ENCODE measurements around the gene CASP3. TPM values are rescaled to one million over a fixed set of nuclear protein-coding genes. Genes with fewer than 3 reads are reported as not detected.

CASP3 gene
- total and polyA plus RNA-seq, 9 of the 15 experiments (the other 6 are each of a cell fraction or from before 2014, with no cell fraction given): 17.6 to 40.1 (median 31.8) TPM

DNA sequence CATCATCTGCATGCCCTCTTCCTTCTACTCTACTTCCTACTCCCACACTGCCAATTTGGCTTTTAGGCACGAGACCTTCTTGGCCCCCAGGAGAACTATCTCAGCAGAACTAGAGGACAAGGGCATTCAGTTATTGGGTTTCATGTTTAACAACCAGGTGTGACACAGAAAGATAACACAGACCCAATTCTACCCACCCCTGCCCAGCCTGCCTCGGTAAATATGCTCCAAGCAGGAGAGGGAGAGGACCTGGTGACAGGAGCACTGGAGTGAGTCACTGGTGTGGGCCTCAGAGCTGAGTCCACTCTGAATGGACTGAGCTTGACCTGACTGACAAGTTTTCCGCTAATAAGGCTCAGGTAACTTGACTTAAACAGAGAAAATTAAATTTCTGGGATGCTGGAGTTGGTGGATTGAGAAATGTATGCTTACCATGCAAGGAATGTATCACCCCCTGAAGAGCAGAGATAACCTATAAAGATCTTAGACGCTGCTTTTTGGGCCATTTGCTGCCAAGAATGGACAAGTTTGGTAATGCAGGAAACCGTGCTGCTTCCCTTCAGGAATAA is 52.5 kb downstream of the CASP3 start (continued):
- TF ChIP-seq, protein P1, sequence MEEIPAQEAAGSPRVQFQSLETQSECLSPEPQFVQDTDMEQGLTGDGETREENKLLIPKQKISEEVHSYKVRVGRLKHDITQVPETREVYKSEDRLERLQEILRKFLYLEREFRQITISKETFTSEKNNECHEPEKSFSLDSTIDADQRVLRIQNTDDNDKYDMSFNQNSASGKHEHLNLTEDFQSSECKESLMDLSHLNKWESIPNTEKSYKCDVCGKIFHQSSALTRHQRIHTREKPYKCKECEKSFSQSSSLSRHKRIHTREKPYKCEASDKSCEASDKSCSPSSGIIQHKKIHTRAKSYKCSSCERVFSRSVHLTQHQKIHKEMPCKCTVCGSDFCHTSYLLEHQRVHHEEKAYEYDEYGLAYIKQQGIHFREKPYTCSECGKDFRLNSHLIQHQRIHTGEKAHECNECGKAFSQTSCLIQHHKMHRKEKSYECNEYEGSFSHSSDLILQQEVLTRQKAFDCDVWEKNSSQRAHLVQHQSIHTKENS (CRISPR knock-in tag; IDR thresholded peaks at IDR 0.05): no peak
- TF ChIP-seq EP400 (IDR thresholded peaks at IDR 0.05): no peak
- TF ChIP-seq NBN (IDR thresholded peaks at IDR 0.05; ENCODE audit: low read depth): no peak
- no peak for TF ChIP-seq NFRKB (IDR thresholded peaks at IDR 0.05; ENCODE audit: low read depth)
- no peak for TF ChIP-seq E2F3 (CRISPR knock-in tag; IDR thresholded peaks at IDR 0.05)
- TF ChIP-seq NFATC3 (IDR thresholded peaks at IDR 0.05): no peak
- TF ChIP-seq, protein P2, sequence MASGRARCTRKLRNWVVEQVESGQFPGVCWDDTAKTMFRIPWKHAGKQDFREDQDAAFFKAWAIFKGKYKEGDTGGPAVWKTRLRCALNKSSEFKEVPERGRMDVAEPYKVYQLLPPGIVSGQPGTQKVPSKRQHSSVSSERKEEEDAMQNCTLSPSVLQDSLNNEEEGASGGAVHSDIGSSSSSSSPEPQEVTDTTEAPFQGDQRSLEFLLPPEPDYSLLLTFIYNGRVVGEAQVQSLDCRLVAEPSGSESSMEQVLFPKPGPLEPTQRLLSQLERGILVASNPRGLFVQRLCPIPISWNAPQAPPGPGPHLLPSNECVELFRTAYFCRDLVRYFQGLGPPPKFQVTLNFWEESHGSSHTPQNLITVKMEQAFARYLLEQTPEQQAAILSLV (tag; IDR thresholded peaks at IDR 0.05): no peak
- TF ChIP-seq BHLHE40 (IDR thresholded peaks at IDR 0.05; ENCODE audit: low read length): peak; percentile 77
- no peak for TF ChIP-seq HIVEP1 (CRISPR knock-in tag; IDR thresholded peaks at IDR 0.05)
- TF ChIP-seq KAT2B (IDR thresholded peaks at IDR 0.05; ENCODE audit: low read depth, low read length): no peak
- TF ChIP-seq NCOR1 (IDR thresholded peaks at IDR 0.05): peak; percentile 34; the same call in 1 of the 2 replicates
- no peak for TF ChIP-seq CBX3 (IDR thresholded peaks at IDR 0.05; ENCODE audit: borderline replicate concordance in 1 of 2, low read length in 2 of 2)
- TF ChIP-seq NCOA2 (IDR thresholded peaks at IDR 0.05; ENCODE audit: partially characterized antibody in 2 of 2): no peak
- TF ChIP-seq, protein P3, sequence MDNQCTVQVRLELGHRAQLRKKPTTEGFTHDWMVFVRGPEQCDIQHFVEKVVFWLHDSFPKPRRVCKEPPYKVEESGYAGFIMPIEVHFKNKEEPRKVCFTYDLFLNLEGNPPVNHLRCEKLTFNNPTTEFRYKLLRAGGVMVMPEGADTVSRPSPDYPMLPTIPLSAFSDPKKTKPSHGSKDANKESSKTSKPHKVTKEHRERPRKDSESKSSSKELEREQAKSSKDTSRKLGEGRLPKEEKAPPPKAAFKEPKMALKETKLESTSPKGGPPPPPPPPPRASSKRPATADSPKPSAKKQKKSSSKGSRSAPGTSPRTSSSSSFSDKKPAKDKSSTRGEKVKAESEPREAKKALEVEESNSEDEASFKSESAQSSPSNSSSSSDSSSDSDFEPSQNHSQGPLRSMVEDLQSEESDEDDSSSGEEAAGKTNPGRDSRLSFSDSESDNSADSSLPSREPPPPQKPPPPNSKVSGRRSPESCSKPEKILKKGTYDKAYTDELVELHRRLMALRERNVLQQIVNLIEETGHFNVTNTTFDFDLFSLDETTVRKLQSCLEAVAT (IDR thresholded peaks at IDR 0.05): no peak
- no peak for TF ChIP-seq SIRT6 (IDR thresholded peaks at IDR 0.05; ENCODE audit: low read depth, low read length)
- TF ChIP-seq, protein P4, sequence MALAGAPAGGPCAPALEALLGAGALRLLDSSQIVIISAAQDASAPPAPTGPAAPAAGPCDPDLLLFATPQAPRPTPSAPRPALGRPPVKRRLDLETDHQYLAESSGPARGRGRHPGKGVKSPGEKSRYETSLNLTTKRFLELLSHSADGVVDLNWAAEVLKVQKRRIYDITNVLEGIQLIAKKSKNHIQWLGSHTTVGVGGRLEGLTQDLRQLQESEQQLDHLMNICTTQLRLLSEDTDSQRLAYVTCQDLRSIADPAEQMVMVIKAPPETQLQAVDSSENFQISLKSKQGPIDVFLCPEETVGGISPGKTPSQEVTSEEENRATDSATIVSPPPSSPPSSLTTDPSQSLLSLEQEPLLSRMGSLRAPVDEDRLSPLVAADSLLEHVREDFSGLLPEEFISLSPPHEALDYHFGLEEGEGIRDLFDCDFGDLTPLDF (CRISPR knock-in tag; IDR thresholded peaks at IDR 0.05): no peak
- no peak for TF ChIP-seq MAFK (IDR thresholded peaks at IDR 0.05; ENCODE audit: low read length)
- TF ChIP-seq ZNF408 (CRISPR knock-in tag; IDR thresholded peaks at IDR 0.05; ENCODE audit: low read depth): no peak
- TF ChIP-seq ZNF57 (CRISPR knock-in tag; IDR thresholded peaks at IDR 0.05): no peak
- TF ChIP-seq POLR2A (conservative IDR thresholded peaks at IDR 0.05): no peak
- TF ChIP-seq TEAD4 (IDR thresholded peaks at IDR 0.05; ENCODE audit: low read length): peak; percentile 66
- no peak for TF ChIP-seq TEAD4 (CRISPR knock-in tag; IDR thresholded peaks at IDR 0.05; ENCODE audit: borderline replicate concordance)
- TF ChIP-seq MTA2 (IDR thresholded peaks at IDR 0.05; ENCODE audit: low read depth): no peak
- no peak for TF ChIP-seq CHCHD3 (CRISPR knock-in tag; IDR thresholded peaks at IDR 0.05)
- TF ChIP-seq, protein P5, sequence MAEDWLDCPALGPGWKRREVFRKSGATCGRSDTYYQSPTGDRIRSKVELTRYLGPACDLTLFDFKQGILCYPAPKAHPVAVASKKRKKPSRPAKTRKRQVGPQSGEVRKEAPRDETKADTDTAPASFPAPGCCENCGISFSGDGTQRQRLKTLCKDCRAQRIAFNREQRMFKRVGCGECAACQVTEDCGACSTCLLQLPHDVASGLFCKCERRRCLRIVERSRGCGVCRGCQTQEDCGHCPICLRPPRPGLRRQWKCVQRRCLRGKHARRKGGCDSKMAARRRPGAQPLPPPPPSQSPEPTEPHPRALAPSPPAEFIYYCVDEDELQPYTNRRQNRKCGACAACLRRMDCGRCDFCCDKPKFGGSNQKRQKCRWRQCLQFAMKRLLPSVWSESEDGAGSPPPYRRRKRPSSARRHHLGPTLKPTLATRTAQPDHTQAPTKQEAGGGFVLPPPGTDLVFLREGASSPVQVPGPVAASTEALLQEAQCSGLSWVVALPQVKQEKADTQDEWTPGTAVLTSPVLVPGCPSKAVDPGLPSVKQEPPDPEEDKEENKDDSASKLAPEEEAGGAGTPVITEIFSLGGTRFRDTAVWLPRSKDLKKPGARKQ (CRISPR knock-in tag; IDR thresholded peaks at IDR 0.05): no peak
- TF ChIP-seq CBFA2T2 (conservative IDR thresholded peaks at IDR 0.05): peak; percentile 53
- TF ChIP-seq CBFA2T3 (IDR thresholded peaks at IDR 0.05): peak; percentile 74
